AG08396 (cell line): Measurements from ENCODE around the gene MOB3A.

Experiments used
- DNase-seq: peaks from one replicate; pipeline ENCODE4 v3.0.0; 2012; ENCODE audit warnings: low spot score, mixed read lengths

MOB3A gene

GRCh38 chr19:2081873-2082810, 14.0 kb downstream of the MOB3A start:
- no peak for DNase-seq

GRCh38 chr19:2080336-2080988, 15.7 kb downstream of the MOB3A start:
- DNase-seq, result no peak

DNA sequence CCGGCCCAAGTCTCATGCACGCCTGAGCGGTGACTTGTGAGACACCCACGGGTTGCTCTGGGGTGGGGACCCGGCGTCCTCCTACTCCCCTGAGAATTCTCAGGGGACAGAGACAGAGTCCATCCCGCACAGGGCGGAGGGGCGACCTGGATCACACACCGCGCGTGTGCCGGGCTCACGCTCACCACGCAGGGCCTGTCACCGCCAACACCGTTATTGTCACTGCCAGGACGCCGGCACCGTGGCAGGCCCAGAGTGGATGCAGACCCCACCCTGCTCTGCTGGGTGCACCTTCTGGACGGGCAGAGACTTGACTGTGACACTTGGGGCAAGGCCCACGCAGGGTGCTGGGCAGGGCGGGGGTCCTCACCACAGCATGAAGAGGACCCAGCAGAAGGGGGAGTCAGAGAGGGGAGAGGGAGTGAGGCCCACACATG, 16.2 kb downstream of the MOB3A start:
- DNase-seq, result no peak

DNA sequence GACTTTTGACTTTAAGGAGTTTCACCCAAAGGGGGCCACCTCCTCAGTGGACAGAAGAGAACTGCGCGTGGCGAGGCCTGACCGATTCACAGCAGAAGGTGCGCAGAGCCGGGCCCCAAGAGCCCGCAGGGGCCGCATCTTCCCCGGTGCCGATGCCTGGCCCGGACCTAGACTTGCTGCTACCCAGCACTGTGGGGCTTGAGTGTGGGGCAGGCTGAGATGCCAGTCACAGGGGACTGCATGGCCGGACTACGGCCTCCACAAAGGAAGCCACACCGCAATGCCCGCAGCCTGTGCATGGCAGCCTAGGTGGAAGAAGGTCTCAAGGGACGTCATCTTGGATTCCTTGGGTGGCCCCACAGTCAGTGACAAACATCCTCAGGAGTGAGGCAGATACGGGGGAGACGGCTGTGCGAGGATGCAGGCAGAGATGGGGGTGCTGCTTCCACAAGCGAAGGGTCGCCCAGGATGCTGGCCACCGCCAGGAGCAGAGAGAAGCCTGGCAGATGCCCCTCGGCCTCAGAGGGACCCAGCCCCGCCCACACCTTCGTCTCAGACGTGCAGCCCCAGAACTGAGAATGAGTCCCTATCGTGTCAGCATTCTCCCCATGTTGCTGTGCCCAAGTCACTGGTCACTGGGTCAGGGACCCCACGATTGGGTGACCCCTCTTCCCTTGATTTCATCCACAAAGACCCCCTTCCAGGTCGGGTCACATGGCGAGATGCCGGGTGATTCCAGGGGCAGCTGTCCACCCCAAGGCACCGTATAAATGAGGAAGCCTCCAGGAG, 16.9 kb downstream of the MOB3A start:
- no peak for DNase-seq

- no peak for DNase-seq
These were observed 18.1 kb downstream of the MOB3A start for GRCh38 chr19:2077833-2078619.

DNA sequence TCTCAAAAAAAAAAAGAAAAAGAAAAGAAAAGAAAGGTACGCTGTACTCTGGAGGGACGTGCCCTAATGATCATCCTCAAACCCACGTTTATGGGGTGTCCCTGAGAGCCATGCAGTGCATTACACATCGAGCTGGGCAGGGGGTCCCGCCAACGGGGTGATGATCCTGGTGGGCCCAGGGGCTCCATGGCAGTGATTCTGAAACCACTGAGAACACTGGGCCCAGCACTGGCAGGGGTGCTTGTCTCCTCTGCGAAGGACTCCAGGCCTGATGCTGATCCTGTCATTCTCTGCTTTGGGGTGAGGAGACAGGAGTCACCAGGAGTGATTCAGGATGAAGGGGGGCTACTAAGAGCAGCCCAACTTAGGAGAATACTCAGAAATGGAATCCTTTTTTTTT, 18.7 kb downstream of the MOB3A start:
- no peak for DNase-seq

GRCh38 chr19:2076526-2076944, 19.6 kb downstream of the MOB3A start:
- no peak for DNase-seq

DNA sequence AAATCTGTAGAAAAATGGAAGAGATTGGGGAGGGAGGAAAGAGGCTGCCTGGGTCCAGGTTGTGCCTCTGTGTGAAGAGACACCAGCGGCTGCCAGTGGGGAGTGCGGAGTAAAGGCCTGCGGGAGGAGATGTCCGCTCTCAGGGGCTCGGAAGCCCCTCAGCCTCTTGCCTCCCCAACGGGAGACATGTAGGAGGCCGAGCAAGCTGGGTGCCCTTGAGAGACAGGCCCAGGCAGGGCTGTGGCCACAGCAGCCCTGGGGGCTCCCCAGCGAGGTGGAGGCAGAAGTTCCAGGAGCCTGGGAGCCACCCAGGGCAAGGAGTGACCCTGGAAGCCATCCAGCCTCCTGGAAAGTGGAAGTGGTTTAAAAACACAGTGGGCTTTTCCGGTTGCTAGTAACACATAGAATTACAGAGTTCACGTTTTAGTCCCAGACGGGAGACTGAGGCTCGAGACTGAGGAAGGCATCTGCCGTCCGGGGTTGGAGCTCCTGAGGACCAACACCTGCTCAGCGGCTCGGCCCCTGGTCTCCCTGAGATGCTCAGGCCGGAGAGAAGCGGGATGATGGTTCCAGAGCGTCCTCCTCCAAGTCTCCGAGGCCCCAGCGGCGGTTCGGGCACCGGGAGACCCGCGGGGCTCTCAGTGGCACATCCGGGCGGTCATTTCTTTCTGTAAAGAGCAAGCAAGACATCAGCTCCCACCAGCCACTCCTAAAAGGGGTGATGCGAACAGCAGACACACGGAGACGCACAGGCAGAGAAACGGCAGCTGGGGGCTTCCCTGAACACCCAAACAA, 23.2 kb downstream of the MOB3A start:
- DNase-seq, result no peak

GRCh38 chr19:2070986-2071673, 25.0 kb downstream of the MOB3A start:
- no peak for DNase-seq

DNA sequence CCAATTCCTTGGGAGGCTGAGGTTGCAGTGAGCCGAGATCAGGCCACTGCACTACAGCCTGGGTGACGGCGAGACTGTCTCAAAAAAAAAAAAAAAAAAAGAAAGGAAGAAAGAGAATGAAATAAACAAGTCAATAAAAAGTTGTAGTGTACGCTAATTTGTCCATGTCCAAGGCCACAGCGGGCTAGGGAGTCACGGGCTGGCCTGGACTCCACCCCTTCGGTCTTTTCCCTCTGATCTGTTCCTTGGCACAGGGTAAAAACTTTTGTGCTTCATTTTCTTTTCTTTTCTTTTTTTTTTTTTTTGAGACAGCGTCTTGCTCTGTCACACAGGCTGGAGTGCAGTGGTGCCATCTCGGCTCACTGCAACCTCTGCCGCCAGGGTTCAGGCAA, 25.7 kb downstream of the MOB3A start:
- DNase-seq, result no peak

DNA sequence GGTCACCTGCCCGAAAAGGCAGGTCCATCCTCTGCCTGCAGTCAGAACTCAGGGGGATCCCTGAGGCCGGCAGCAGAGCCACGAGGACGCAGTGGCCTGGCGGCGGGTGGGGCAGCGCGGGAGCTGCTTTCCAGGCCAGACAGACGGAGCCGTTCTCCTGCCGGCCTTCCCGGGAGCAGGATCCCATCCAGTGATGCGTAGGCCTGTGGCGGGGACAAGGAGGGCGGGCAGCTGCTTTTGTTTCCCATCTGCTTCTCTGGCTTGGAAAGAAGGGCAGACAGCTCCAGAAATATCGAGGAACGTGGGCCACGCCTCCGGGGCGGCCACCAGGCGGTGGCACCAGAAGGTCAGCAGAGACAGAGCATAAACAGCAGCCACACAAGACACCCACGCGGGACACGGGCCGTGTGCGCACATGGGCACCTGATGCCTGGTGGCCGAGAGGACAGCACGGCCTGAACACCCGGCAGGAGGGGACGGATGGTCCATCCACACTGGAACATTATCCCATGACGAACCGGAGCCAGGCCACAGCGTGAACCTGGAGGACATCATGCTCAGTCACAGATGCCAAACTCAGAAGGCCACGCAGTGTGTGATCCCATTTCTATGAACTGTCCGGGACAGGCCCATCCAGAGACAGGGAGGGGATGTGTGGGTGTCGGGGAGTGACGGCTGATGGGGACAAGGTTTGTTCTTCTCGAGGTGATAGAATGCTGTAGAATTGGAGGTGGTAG, 31.2 kb downstream of the MOB3A start:
- no peak for DNase-seq

DNA sequence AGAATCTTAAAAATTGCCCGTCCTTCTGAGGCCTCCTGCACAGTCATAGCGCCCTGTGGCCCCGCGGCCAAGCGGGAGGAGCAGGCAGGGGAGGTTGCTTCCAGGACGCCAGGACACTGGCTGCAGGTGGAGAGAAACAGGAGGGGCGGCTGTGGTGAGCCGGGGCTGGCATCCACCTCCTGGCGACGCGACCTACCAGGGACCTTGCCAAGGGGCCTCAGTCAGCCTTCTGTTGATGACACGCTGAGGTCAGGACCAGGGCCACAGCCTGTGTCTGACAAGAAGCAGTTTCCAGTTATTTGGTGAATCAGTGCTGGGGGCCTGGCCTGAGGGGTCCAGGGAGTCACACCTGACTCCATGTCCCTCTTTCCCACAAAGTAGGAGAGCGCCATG, 31.7 kb downstream of the MOB3A start:
- DNase-seq, result no peak

DNA sequence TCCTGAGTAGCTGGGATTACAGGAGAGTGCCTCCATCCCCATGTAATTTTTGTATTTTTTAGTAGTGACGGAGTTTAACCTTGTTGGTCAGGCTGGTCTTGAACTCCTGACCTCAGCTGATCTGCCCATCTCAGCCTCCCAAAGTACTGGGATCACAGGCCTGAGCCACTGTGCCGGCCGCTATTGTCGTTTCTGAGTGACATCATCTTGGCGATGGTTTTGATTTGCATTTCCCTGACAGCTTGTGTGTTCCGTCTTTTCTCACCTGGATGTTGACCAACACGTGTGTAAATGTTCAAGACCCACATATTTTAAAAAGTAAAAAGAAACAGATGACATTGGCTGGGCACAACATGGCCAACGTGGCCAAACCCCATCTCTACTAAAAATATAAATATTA, 32.3 kb downstream of the MOB3A start:
- DNase-seq, result no peak

GRCh38 chr19:2062770-2063169, 33.4 kb downstream of the MOB3A start:
- no peak for DNase-seq

GRCh38 chr19:2062389-2062729, 33.8 kb downstream of the MOB3A start:
- no peak for DNase-seq

GRCh38 chr19:2061495-2062388, 34.4 kb downstream of the MOB3A start:
- peak; percentile 99 for DNase-seq

- DNase-seq, result peak; percentile 54
These were observed 35.1 kb downstream of the MOB3A start for GRCh38 chr19:2060884-2061494.
